GM19328 (cell line): ENCODE measurements around the gene LORICRIN.

Experiments
- ATAC-seq: cut with Tn5 transposase; IDR thresholded peaks from one replicate; pipeline ENCODE4 v1.9.1; 2021; ENCODE audit warnings: mild to moderate bottlenecking, moderate library complexity; ENCODE audit not compliant: unreplicated experiment

Gene LORICRIN

GRCh38 chr1:153302308-153302707 is 42.8 kb downstream of the LORICRIN start:
- ATAC-seq = no peak

- ATAC-seq = no peak
Measured at GRCh38 chr1:153305682-153306081, 46.2 kb downstream of the LORICRIN start.

GRCh38 chr1:153306303-153307220 is 47.1 kb downstream of the LORICRIN start:
- no peak for ATAC-seq

- no peak for ATAC-seq
Measured at GRCh38 chr1:153307221-153307600, 47.7 kb downstream of the LORICRIN start.

- ATAC-seq = no peak
Measured at GRCh38 chr1:153308540-153308939, 49.1 kb downstream of the LORICRIN start.

GRCh38 chr1:153309441-153309840 is 50.0 kb downstream of the LORICRIN start:
- no peak for ATAC-seq

GRCh38 chr1:153310526-153310925 is 51.0 kb downstream of the LORICRIN start:
- no peak for ATAC-seq
